Measurements from ENCODE around the gene PLA2R1.
A peak's percentile ranks its signal among the peaks of the same experiment; 100 is the strongest.

The PLA2R1 gene

DNA sequence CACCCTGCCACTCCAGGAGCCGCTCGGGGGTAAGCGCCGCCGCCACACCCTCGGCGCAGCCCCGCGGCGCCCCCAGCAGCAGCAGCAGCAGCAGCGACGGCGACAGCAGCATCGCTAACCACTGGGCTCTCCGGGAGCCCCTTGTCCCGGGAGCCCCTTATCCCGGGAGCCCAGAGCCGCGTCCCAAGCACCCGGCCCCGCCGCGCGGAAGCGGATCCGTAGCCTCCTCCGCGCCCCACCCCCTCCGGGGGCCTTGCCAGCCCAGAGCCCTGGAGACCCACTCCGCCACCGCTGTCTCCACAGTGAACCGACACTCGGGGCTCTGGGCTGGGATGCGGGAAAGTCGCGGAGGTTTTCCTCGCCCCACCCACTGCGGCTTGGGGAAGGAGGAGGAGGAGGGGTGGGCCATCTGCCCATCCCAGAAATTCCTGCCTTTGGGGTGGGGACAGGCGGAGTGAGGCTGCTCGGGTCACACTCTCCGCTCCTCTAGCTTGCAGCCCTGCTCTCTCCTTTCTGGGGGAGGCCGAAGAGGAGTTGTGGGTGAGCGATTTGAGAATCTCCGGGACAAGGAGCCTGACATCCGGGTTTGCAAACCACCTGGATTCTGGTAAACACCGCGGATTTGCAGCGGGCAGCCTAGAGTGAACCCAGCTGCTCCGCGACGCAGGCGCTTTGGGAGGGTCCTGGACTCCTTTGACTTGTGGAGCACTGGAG lies at the start of gene PLA2R1:
TSS of gene PLA2R1 (minus strand) at position 324 of the 714 bp plus-strand sequence. CDS start at position 112, 212 bp downstream.
- no peak for DNase-seq

DNA sequence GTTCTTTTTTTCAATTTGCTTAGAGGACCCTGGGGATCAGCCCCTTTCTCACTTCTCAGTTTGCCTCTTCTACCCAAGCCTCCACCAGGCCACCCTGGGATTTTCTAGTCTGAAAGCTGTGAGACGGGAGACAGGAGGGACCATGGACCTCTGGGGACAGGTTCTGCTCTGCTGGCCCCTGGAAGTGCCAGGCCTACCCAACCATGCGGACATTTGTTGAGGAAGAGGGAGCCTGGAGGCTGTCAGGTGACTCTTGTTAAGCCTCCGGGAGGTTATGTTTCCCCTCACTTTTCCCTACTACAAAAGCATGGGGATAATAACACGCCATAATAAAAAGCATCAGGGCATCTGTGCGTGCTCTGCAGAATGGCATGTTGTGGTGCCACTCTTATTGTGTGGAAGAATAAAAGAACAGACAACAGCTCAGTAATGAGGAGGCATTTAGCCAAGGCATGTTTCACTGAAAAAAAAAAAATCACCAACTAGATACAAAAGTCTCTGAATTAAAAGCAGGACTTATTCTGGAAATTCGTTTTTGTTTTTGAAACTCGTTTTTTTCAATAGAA lies 48.3 kb upstream of the PLA2R1 start:
- DNase-seq = no peak

DNA sequence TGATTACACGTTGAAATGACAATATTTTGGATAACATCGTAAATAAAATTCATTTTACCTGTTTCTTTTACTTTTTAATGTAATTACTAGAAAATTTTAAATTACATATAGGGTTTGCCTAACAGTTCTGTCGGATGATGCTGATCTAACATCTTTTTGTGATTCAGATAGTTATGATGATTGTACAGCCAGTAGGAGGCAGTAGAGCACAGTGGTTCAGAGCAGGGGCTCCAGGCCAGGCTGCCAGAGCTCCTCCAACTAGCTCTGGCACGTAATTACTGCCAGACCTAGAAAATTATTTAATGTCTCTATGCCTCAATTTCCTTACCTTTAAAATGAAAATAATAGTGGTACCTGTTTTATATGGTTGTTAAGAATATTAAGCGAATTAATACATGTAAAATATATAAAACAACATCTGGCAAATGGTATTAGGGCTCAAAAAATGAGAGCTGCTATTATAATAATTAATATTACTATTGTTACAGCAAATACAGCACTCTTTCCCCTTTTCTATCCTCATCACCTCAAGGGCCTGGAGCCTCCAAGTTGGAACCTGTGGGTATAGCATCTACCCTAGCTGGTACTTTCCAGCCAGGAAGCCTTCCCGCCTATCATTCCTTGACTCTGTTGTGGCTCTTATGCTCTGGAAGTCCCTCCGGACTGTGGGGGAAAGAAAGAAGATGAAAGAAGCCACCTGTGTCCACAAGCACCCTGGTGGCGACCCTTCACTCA lies 47.7 kb upstream of the PLA2R1 start:
- peak; percentile 80 for DNase-seq

DNA sequence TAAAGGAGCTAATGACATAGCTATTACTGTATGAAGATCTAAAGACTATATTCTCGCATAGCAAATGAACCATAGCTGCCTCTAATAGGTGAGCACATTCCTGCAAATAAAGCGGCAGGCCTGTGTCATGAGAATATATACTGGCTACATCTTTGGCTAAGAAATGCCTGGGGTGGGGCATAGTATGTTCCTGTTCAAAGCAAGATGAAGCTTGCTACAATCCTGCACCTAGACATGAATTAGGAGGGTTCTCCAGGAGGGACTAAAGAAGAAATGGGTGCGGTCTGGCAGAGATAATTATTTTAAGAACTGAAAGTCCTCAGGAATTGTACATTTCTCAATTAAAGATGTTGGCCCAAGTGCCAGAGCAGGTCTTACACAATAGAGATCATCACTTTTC lies 46.8 kb upstream of the PLA2R1 start:
- DNase-seq = no peak

DNA sequence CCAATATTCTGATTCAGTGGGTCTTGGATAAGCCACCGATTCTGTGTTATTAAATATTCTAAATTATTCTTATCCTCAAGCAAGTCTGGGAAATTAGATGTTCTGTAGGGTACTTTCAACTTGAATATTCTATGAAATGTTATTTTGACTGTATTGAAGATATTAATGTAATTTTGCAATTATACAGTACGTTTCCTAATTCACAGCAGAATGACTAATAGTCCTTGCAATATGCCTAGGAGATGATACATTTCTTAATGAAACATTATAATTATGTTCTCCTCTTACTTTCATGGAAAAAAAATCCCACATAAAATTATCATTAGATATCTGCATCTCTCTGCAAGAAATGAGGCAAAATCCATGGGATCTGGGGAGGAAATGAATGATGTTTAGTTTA lies 46.2 kb upstream of the PLA2R1 start:
- DNase-seq = no peak

DNA sequence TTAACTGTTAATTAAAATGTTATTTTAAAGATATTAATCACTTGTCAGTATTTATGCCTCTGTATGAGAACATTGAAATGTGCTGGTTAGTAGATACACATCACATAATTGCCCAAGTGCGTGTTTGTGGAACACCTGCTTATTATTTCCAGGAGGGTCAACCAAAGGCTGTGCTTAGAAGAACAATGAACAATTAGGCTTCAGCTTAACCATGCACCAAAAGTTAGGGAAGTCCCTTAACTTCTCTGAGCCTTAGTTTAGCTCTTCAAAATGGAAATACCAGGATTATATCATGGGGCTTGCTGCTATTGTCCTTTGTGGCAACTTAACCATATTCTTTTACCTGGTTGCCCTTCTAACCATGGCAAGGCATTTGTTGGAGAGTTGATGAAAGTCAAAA lies 43.0 kb upstream of the PLA2R1 start:
- no peak for DNase-seq

DNA sequence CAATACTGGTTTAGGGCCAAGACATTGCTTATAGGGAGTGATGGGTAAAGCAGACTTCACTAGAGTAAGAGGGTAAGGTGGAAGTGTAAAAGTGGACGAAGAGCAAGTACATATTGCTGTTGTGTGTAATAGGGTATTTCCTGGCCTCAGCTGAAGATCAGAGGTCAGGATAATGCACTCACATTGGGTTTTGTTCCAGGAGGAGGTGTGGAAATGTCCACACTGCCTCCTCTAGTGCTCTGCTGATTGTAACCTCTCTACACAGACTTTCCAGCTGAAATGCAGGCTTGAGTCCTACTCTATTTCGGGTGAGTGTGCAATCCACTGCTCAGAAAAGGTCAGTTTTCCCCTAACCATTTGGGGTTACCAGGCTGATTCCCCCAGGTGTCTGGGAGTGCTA lies 41.7 kb upstream of the PLA2R1 start:
- DNase-seq = no peak

DNA sequence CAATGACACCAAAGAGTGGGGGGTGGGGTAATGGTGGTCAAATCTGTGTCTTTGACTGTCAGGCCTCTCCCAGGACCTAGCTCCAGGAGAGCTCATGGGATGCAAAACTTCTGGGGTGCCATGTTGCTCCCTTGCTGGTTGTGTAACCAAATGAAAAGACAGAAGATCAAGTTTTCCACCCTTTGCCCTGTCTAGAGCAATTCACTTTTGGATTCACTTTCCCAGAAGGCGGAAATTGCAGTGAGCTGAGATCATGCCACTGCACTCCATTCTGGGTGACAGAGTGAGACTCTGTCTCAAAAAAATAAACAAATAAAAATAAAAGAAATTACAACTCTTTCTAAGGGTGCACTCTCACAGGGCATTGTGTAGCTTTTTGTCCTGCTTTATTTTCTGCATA lies 34.9 kb upstream of the PLA2R1 start:
- no peak for DNase-seq

DNA sequence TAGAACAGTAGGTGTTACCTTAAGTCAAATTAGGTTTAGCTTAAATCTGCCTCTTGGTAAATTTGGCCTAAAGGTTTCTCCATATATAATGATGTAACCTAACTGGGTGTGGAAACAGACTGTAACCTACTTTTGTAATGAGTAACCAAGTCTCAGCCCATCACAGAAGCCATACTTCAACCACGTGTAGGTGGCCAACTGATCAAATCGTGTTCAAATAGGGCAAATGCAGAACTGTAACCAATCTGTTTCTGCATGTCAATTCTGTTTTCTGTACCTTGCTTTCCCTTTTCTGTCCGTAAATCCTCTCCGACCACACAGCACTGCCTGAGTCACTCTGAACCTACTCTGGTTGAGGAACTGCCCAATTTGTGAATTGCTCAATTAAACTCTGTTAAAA lies 34.0 kb upstream of the PLA2R1 start:
- DNase-seq = no peak

DNA sequence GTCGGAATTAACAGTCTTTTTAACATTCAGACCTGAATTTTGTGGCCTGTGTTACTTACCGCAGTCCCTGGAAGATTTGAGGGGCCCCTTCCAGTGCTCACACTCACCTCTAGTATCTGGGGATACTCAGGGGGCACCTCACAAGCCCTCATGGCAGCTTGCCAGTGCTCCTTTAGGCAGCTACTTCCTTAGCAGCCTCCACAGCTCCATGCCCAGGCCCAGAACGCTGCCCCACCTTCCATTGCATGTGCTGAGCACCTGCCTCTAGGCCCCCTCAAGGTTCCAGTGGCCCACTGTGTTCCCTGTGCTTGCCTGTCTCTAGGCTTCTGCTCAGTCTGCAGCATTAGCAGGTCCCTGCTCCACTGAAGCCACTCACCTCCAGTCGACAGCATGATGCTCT lies 30.0 kb upstream of the PLA2R1 start:
- no peak for DNase-seq

DNA sequence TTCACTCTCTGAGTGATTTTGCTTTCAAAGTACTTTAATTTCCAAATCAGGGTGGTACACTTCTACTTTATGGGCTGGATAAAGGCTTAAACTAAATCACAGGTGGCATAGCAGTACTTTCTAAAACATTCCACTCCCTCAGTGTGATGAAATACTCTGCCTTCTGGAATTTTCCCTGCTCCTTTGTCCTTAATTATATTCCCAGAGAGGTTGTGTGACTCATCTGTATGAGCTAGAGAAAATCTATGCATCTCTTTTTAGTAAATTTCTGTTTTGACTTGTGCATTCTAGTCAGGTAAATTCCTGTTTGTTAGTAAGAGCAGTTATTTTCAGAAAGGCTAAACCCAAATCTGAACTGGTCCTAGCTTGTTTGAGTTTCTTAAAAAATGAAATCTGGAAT lies 29.0 kb upstream of the PLA2R1 start:
- DNase-seq = no peak

DNA sequence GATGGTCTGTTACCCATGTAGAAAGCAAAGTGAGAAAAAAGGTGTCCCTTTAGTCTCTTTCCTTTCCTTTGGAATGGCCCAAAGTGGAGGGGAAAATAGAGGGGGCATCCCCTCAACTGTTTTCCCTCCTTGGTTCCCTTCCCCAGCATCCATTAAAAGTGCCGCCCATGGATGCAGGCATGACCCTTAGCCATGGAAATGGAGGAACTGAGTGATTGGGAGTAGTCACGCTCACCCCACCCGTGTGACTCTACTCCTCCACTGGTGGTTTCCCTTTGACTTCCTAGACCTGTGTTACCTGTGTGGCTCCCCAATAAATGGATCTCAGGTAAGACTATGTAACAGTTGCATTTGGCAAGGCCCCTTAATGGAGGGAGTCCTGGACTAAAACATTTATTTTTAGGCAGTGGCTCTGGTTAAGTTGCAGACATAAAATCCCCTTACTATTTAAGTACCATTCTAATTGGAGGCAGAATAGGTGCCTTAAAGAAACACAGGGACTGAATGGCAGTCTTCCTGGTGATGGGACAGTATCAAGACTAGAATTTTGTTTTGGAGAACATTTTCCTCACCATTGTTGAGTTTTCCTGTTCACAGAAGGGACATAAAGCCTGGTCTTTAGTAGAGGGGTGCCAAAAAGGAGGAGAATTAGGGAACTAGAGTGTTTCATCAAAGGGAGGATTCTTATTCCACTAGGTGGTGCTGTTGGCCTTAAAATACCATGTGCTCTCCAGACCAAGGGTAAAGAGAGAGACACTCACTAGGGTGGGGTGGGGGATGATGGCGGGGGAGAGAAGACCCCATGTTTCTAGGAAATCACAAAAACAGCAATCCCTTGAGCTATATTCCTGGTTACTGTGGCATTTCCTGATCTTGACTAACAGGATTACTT lies 25.7 kb upstream of the PLA2R1 start:
- DNase-seq = no peak

DNA sequence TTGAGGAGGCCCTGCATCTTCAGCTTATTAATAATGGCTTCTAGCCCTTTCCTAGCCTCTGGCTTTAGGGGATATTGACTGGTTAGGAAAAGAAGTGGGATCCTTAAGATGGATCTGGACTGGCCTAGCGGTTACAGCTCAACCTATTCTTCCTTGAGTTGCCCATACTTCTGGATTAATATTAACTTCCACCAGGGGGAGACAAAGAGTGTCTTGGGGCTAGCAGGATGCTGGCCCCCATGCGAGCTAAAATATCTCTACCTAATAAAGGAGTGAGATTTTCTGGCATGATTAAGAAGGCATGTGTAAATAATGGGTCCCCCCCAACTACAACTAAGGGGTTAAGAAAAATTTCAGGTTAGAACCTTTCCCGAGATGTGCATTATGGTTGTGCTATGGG lies 23.2 kb upstream of the PLA2R1 start:
- no peak for DNase-seq

DNA sequence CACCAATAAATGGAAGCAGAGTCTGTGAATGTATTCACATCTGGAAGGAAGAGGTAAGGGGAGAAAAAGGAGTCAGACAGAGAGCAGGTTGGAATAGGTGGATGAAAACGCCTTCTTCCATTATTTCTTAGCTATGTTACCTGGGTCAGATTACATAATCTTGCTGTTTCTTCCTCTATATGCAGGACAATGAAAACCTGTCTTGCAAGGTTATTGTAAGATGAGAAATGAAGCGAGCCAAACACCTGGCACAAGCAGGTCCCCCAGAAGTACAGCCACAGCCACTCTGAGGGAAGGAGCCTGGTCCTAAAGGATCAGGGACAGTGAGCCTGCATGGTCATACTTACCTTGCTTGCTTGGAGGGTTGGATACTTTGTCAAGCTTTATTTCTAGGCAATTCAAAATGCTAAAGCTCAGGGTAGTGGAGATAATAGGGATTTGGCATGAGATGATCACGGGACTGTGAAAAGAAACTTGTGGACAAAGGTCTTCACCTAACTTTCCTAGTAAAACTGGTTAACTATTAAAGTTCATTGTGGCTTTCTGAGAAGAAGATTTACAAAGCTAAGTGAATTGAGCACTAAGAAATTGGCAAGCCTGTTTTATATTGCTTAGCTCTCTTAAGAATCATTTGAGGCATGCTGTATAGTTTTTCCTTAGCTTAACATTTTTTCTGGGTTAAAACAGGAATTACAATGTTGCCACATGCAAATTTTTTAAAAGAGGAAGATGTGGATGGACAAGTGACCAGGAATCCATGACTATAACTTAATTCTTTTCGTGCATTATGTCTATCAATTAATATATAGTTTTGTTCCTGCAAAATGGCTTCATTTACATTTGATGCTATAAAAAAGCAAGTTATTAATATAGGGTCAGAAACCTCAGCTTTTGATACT lies 15.7 kb upstream of the PLA2R1 start:
- no peak for DNase-seq

DNA sequence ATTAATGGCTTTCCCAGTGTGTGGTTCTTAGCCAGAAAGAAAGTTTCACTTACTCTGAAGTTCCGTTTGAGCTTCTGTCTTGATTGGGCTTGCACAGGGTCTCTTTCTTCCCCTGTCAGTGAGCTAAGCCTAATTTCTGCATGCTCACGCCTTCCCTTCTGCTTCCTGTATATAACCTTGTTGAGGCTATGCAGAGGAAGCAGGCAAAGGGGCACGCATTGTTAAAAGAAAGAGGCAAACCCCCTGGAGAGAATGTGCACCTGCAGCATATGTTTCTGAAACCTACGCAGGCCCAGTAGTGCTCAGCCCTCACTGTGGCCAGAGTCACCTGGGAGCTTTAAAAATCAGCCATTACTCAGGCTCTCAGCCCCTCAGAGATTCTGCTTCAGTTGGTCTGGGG lies 14.5 kb upstream of the PLA2R1 start:
- DNase-seq = no peak

DNA sequence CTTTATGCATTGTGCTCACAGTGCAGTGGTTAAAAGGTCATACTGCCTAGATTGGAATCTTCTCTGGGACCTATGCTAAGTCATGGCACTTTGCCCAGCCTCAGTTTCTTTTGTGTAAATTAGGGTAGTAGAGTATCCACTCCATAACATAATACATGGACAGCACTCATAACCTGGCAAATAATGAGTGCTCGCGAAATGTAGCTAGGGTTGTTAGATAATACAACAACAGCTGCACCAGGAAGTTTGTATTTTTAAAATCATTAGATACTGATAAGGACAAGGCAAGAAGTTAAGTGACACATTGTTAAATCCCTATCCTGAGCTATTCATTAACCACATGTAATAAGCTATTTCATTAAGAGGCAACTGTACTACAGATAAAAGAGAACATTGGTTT lies 13.8 kb upstream of the PLA2R1 start:
- DNase-seq = no peak

DNA sequence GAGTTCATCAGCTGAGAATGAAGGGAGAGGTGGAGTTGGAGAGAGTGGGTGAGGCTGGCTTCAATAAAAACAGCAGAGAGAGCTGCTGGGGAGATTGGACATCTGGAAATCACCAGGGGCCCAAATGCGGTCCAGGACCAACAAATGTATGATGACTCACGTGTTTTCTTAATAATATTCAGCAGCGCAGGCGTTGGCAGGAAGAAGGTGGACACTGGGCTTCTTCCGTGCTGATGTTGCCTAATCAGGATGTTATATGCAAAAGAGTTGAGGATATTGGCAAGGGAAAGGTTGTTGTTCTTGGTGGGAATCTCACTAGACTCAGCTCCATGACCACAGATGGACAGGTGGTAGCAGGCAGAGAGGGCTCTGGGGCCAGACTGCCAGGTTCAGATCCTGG lies 12.8 kb upstream of the PLA2R1 start:
- DNase-seq = no peak

DNA sequence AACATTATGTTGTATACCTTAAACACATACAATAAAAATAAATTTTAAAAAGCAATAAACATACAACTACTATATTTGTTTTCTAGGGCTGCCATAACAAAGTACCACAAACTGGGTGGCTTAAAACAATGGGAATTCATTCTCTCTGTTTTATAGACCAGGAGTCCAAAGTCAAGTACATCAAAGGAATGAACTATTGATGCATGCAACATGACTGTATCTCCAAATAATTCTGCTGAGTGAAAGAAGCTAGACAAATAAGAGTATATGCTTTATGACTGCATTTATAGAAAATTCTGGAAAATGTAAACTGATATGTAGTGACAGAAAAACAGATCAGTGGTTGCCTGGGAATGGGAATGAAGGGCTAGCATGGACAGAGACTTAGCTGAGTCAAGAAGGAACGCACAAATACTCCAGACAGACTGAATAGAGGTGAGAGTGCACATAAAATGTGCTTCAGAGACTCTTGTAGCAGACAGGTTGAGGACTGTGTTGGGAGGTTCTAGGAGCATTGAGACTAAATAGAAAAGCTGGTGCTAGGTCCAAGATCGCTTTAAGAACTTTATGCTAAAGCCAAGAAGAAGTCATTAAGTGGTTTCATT lies 11.0 kb upstream of the PLA2R1 start:
- no peak for DNase-seq

DNA sequence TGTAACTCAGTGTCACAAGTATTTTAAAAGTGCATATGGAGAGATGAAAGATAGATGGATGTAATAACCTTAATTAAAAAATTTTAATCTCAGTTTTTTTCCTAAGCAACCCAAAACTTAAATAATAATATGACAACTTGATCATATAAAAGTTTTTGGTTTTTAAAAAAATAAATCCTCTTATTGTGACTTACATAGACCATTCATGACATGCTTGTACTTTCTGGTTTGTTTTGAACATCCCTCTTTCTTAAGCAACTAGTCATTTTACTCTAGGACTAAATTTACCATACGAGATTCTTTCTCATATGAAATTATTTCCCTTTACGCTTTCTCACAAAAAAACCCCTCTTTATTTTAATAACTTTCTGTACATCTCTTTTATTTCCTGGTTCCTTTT lies 6.5 kb upstream of the PLA2R1 start:
- DNase-seq = no peak

DNA sequence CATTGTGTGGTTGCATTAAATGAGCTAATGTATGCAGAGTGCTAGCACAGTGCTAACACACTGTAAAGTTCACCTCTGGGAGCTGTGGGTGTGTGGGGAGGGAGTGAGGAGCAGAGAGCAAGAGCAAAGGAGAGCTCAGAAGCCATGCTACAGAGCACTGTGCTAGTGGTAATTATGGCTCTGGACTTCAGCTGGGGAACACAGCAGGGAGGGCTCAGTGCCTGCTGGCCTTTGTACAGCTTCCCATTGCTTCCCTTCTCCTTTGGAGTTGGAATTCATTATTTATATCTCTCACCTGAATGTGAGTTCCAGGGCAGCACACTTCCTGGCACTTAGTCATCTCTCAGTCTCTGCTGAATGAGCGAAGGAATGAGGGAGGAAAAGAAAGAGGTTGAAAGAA lies 2.5 kb upstream of the PLA2R1 start:
- no peak for DNase-seq

DNA sequence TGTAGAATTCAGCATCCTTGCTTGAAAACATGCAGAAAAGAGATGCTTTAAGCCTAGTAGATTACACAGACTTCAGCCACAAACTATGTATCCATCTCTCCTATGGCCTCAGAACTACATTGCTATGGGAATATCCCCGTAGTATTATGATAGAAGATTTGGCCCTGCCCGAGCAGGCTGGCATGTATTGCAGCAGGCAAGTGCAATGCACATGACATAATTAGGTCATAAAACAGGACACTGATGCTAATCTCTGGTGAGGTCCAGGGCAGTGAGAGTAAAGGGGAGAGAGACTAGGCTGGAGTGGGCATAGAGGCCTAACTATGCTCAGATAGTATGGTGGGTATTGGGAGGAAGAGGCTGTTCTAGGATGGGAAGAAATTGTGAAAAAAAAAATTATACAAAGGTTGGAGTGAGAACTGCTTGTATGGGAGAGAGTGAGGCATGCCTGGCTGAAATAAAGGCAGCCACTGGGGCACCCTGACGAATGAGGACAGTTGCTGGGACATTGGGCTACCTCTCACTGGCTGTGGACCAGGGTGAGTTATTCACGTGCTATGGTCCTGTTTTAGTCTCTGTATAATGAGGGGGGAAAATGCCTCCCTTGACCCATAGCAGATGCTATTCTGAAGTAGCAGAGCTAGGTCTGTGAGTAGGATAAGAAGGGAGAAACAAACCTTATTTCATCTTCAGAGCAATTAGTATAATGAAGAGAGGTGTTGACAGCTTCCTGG lies 1.6 kb upstream of the PLA2R1 start:
- no peak for DNase-seq

Data from NCI-H1694 (cell line).